Measurements from ENCODE around the gene DPEP2NB.
A peak's percentile ranks its signal among the peaks of the same experiment; 100 is the strongest.

DPEP2NB gene

DNA sequence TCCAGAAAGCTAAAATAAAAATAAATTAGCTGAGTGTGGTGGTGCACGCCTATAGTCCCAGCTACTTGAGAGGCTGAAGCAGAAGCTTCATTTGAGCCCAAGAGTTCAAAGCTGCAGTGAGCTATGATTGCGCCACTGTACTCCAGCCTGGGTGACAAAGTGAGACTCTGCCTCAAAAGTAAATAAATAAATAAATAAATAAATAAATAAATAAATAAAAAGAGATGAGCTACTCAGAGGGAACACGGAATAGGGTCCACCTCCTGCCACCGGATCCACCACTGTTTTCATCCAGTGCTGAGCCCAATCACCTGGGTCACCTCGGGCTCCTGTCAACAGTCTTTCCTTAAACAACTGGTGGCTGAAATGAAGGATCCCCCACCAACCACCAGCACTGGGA lies 28.8 kb downstream of the DPEP2NB start:
- no peak for DNase-seq (ENCODE audit: low read depth)
- TF ChIP-seq, protein P1, sequence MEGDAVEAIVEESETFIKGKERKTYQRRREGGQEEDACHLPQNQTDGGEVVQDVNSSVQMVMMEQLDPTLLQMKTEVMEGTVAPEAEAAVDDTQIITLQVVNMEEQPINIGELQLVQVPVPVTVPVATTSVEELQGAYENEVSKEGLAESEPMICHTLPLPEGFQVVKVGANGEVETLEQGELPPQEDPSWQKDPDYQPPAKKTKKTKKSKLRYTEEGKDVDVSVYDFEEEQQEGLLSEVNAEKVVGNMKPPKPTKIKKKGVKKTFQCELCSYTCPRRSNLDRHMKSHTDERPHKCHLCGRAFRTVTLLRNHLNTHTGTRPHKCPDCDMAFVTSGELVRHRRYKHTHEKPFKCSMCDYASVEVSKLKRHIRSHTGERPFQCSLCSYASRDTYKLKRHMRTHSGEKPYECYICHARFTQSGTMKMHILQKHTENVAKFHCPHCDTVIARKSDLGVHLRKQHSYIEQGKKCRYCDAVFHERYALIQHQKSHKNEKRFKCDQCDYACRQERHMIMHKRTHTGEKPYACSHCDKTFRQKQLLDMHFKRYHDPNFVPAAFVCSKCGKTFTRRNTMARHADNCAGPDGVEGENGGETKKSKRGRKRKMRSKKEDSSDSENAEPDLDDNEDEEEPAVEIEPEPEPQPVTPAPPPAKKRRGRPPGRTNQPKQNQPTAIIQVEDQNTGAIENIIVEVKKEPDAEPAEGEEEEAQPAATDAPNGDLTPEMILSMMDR (IDR thresholded peaks at IDR 0.05; ENCODE audit: control insufficient read depth, insufficient read depth, low read depth, low read length, missing control alignments) = no peak
- H3K4me3 ChIP-seq (ENCODE audit: control insufficient read depth, low read depth, low read length) = no peak overlapping the region

DNA sequence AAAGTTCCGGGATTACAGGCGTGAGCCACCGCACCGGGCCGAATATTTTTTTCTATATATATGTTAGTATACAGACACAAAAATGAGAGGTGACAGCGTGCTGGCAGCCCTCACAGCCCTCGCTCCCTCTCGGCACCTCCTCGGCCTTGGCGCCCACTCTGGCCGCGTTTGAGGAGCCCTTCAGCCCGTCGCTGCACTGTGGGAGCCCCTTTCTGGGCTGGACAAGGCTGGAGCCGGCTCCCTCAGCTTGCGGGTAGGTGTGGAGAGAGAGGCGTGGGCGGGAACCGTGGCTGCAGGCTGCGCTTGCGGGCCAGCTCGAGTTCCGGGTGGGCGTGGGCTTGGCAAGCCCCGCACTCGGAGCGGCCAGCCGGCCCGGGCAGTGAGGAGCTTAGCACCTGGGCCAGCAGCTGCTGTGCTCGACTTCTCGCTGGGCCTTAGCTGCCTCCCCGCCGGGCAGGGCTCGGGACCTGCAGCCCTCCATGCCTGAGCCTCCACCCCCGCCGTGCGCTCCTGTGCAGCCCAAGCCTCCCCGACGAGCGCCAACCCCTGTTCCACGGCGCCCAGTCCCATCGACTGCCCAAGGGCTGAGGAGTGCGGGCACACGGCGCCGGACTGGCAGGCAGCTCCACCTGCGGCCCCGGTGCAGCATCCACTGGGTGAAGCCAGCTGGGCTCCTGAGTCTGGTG lies 33.6 kb downstream of the DPEP2NB start:
- TF ChIP-seq, protein P1 (IDR thresholded peaks at IDR 0.05; ENCODE audit: control insufficient read depth, insufficient read depth, low read depth, low read length, missing control alignments) = no peak
- DNase-seq (ENCODE audit: low read depth) = no peak
- H3K4me3 ChIP-seq (ENCODE audit: control insufficient read depth, low read depth, low read length) = no peak overlapping the region

DNA sequence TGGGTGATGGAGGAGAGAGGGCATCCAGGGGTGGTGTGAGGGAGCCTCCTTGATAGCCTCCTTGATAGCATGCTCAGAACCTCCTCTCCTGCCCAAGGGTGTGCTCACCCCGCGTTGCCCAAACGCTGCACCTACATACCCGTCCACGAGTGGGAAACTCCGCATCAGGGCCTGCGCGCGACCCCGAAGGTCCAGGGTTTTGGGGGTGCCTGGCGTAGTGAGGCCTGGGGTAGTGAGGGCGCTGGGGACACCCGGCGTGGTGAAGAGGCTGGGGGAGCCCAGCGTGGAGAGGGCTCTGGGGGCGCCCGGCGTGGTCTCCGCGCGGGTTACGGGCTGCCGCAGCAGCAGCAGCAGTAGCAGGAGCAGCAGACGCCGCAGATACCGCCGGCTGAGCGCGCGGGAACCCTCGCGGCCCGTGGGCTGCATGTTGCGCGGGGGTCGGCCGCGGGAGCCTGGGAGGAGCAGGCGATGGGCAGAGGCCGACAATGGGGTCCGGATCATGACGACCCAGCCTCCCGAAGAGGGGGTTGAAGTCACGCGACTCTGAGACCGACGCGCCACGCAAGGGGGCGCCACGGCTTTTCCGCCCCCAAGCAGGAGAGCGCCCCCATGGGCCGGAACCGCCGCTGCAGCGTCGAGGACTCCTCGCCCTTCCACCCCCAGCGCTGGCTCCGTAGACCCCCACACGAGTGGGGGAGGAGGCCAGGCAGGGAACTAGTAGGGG lies 35.6 kb downstream of the DPEP2NB start, which contains the start of gene DPEP3:
Gene DPEP3, minus strand, starts transcription at position 545 of the 724 bp plus-strand sequence. Its CDS starts 119 bp downstream, at position 426.
- no peak for DNase-seq (ENCODE audit: low read depth)
- TF ChIP-seq, protein P1 (IDR thresholded peaks at IDR 0.05; ENCODE audit: control insufficient read depth, insufficient read depth, low read depth, low read length, missing control alignments) = peak; percentile 5
- H3K4me3 ChIP-seq (ENCODE audit: control insufficient read depth, low read depth, low read length) = no peak within 1 kb of the TSS

DNA sequence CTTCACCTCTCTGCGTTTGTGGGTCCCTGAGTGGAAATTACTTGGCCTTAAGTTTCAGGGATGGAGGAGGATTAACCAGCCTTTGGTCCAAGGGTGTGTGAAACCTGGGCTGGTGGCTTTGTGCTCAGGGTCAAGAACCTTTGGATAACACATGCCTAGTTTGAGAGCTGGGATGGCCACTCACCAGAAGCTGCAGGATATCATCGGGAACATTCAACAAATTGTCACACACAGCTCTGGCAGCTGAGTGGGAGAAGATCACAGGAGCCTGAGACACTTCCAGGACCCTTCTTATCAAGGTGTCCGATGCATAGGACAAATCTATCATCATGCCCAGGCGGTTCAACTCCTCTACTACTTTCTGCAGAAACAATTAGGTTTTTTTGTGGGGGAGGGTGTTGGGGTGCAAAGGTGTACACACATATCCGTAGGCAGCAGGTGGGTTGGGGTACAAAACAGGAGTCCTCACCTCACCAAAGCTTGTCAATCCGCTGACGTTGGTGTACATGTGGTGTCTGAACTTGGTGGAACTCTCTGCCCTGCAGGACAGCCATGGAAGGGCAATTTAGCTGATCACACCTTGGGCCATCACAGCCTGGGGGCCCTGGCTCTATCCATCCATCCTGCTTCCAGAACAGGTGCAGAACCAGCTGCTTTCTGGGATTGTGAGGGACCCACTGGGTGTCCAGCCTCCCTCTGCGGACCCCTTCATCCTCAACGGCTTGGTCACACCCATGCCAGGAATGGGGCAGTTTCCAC lies 38.1 kb downstream of the DPEP2NB start:
- TF ChIP-seq, protein P1 (IDR thresholded peaks at IDR 0.05; ENCODE audit: control insufficient read depth, insufficient read depth, low read depth, low read length, missing control alignments) = no peak
- DNase-seq (ENCODE audit: low read depth) = no peak
- no peak overlapping the region for H3K4me3 ChIP-seq (ENCODE audit: control insufficient read depth, low read depth, low read length)

DNA sequence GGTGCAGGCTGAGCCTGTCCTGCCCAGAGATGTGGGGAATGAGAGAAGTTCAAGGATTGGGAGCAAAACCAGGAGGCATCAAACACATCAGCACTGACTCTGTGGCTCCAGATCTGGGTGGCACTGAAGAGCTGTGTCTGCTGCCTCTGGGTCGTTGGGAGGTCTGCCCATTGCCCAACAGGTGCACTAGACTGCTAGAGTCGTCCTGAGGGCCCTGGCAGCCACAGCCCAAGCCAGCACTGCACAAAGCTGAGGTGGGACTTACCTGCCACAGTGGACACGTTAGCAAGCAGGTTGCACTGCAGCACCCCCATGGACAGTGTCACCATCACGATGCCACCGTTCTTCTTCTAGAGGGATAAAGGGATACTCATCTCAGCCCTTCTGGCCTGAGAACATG lies 38.7 kb downstream of the DPEP2NB start:
- no peak overlapping the region for H3K4me3 ChIP-seq (ENCODE audit: control insufficient read depth, low read depth, low read length)
- DNase-seq (ENCODE audit: low read depth) = no peak
- TF ChIP-seq, protein P1 (IDR thresholded peaks at IDR 0.05; ENCODE audit: control insufficient read depth, insufficient read depth, low read depth, low read length, missing control alignments) = no peak

DNA sequence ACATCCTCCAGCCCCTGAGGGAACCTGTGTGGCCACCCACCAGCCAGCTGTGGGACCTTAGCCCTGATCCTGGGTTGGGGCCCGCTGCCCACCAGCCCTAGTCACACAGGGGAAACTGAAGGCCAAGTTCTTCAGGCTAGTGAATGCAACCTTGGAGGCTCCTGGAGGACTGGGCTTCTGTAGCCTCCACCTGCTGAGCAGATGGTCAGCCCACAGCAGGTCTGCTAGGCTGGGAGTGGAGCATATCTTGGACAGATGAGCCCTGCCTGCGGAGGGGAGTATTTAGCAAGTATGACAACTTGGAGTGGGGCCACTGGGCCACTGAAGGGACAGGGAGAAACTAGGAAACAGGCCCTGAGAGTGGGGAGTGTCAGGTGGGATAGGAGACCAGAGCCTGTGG lies 39.5 kb downstream of the DPEP2NB start:
- DNase-seq (ENCODE audit: low read depth) = no peak
- TF ChIP-seq, protein P1 (IDR thresholded peaks at IDR 0.05; ENCODE audit: control insufficient read depth, insufficient read depth, low read depth, low read length, missing control alignments) = no peak
- H3K4me3 ChIP-seq (ENCODE audit: control insufficient read depth, low read depth, low read length) = no peak overlapping the region
